Measurements from ENCODE around the gene ALMS1.
"Not testable (repeated sequence)": the region's sequence is repeated elsewhere in the genome, so short reads cannot be mapped to it uniquely, and the experiment has no call there.

The ALMS1 gene

DNA sequence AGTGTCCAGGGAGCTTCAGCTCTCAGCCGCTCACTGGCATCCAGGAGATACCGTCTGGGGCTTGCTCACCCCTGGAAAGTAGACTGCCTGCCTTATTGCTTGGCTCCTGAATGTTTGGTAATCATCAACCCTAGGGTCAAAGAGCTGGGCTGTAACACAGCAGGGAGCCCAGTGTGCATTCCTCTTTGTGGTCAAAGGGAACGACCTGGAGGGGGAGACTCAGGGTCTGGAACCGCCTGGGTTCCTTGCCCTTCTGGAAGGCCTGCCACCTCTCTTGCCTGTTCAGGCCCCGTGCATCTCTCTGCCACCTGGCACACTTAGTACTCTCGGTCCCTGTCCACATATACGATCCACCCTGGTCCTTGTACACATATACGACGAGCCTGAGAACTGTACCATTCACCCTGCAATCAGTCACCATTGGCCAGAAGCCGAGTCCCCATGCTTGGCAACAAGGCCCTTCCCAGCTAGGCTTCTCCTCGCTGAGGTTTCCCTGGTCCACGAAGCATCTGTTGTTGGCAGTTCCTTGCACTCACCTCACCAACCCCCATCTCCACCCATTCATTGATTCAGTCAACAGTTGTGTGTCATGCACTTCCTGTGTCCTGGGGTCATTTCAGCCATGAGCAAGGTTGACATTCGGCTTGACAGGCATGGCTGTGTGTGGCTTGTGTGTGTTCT is 256.8 kb downstream of the ALMS1 start, which contains the start of gene NAT8:
TSS of gene NAT8 (minus strand) at position 85 of the 681 bp plus-strand sequence. CDS start 794 bp downstream, outside the sequence.
- DNase-seq (ENCODE audit: insufficient read length) (no peak), FAIRE-seq (no peak)
- TF ChIP-seq TAF1 (IDR thresholded peaks at IDR 0.05; ENCODE audit: borderline replicate concordance, low read depth, low read length) (no peak), POLR2A (IDR thresholded peaks at IDR 0.05; ENCODE audit: low read depth, low read length) (no peak), POLR2AphosphoS5 (IDR thresholded peaks at IDR 0.05; ENCODE audit: low read depth, low read length) (no peak)

- not testable (repeated sequence) for FAIRE-seq; DNase-seq (ENCODE audit: insufficient read length)
These were observed 262.1 kb downstream of the ALMS1 start for GRCh38 chr2:73647690-73648089.

GRCh38 chr2:73651591-73652230 is 266.1 kb downstream of the ALMS1 start:
- TF ChIP-seq POLR2AphosphoS5 (IDR thresholded peaks at IDR 0.05; ENCODE audit: low read depth, low read length) (no peak), POLR2A (IDR thresholded peaks at IDR 0.05; ENCODE audit: low read depth, low read length) (no peak), TAF1 (IDR thresholded peaks at IDR 0.05; ENCODE audit: borderline replicate concordance, low read depth, low read length) (no peak)
- DNase-seq (ENCODE audit: insufficient read length): no peak
- no peak for FAIRE-seq

GRCh38 chr2:73652348-73652747 is 266.7 kb downstream of the ALMS1 start:
- FAIRE-seq (no peak), DNase-seq (ENCODE audit: insufficient read length) (no peak)
- TF ChIP-seq TAF1 (IDR thresholded peaks at IDR 0.05; ENCODE audit: borderline replicate concordance, low read depth, low read length): no peak
- no peak for TF ChIP-seq POLR2AphosphoS5 (IDR thresholded peaks at IDR 0.05; ENCODE audit: low read depth, low read length)
- no peak for TF ChIP-seq POLR2A (IDR thresholded peaks at IDR 0.05; ENCODE audit: low read depth, low read length)

DNA sequence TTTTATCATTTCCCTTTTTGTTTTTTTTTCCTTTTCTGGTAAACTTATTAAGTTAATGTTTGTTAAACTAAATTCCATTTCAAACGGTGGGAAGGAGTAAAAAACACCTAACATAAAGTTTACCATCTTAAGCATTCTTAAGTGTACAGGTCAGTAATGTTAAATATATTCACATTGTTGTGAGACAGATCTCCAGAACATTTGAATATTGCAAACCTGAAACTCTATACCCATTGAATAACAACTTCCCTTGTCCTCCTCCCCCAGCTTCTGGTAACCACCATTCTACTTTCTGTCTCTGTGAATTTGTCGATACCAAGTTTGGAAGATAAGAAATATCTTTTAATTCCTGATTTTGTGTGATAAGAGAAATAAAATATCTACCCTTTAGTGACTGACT is 268.5 kb downstream of the ALMS1 start:
- DNase-seq (ENCODE audit: insufficient read length) (no peak), FAIRE-seq (no peak)
- TF ChIP-seq TAF1 (IDR thresholded peaks at IDR 0.05; ENCODE audit: borderline replicate concordance, low read depth, low read length) (no peak), POLR2A (IDR thresholded peaks at IDR 0.05; ENCODE audit: low read depth, low read length) (no peak), POLR2AphosphoS5 (IDR thresholded peaks at IDR 0.05; ENCODE audit: low read depth, low read length) (no peak)

All from GM12892 (cell line).